ENCODE results near the gene ZBTB7A. TPM values are rescaled to one million over a fixed set of nuclear protein-coding genes. Genes with fewer than 3 reads are reported as not detected.

ZBTB7A gene
- 49.5 TPM for total RNA-seq (2021; ENCODE audit: unreplicated experiment)
- 22.4 and 32.2 TPM in 2 replicates for polyA plus RNA-seq (2012)
- percentile 76 among the genes with signal in this experiment for Bru-seq, nascent RNA
- BruChase-seq, experiment 1, labeled RNA remaining after a 6-hour chase = percentile 79 among the genes with signal in this experiment
- BruChase-seq, experiment 2, labeled RNA remaining after a 2-hour chase = percentile 86 among the genes with signal in this experiment
- long read RNA-seq, full-length matches to known transcripts = 75 of 142 reads
- long read RNA-seq, partial matches to known transcripts = 26 of 142 reads
- long read RNA-seq, other reads (novel, unspliced or antisense) = 41 of 142 reads

- Histone ChIP-seq H3K4me1 (ENCODE audit: control insufficient read depth in 1 of 2, insufficient read depth in 2 of 2, low read length in 2 of 2) (peaks cover 23 to 34% of the 10 kb centered on the region in 2 experiments), H3K79me2 (ENCODE audit: insufficient read depth, low read length) (peaks cover 33% of the 10 kb centered on the region), H3K9ac (ENCODE audit: low read length) (peak within 1 kb of the TSS; percentile 91), H3K27ac (ENCODE audit: low read depth, low read length) (peak within 1 kb of the TSS; percentile 78), H3K9me3 (ENCODE audit: control insufficient read depth in 1 of 2, insufficient read depth in 1 of 2, low read depth in 1 of 2, low read length in 2 of 2) (no peaks in the 10 kb centered on the region), H3K4me3 (replicated peaks in 1 of 2; ENCODE audit: low read depth in 1 of 2, low read length in 2 of 2) (peak within 1 kb of the TSS; percentile 75 to 82), H4K20me1 (ENCODE audit: insufficient read depth) (peaks cover 3% of the 10 kb centered on the region; the same call in 1 of the 2 replicates), H3K36me3 (ENCODE audit: control insufficient read depth in 1 of 2, insufficient read depth in 2 of 2, low read length in 2 of 2) (peaks cover 0 to 11% of the 10 kb centered on the region in 2 experiments; a peak in 1 of 4 replicates), H3K9me2 (ENCODE audit: insufficient read depth) (no peaks in the 10 kb centered on the region), H3K27me3 (ENCODE audit: insufficient read depth, low read length) (no peaks in the 10 kb centered on the region), H3K4me2 (ENCODE audit: low read length) (peak within 1 kb of the TSS; percentile 89), H2AFZ (ENCODE audit: low read depth, low read length, poor library complexity, severe bottlenecking) (no peak within 1 kb of the TSS)
- POLR2A ChIA-PET = interaction anchor here (0.5 kb wide), 1 partner anchor 181 kb away, joined by 3 read pairs; no protein-coding TSS in a partner anchor
- DNase-seq (ENCODE audit: low read depth, low spot score) (peak; percentile 53), ATAC-seq (peak; percentile 35)
- RAD21 ChIA-PET (ENCODE audit: low non-redundant PET in 1 of 2, low total read pairs in 2 of 2, uncharacterized antibody in 2 of 2, unreplicated experiment in 2 of 2) = interaction anchor here in 1 of 2 experiments (0.7 kb wide), 1 partner anchor 14 kb away, joined by 6 read pairs; no protein-coding TSS in a partner anchor
- TF ChIP-seq EZH2phosphoT487 (IDR thresholded peaks at IDR 0.05; ENCODE audit: borderline replicate concordance) (no peak), POLR2AphosphoS5 (IDR thresholded peaks at IDR 0.05; ENCODE audit: low read depth, low read length) (peak; percentile 50; the same call in 1 of the 2 replicates), MAX (IDR thresholded peaks at IDR 0.05) (0 out of 2 replicates have a peak, but pooled peaks have one; percentile 27), ZFX (IDR thresholded peaks at IDR 0.05) (peak; percentile 15; the same call in 1 of the 2 replicates), POLR2A (IDR thresholded peaks at IDR 0.05; ENCODE audit: borderline replicate concordance, extremely low read depth, insufficient read depth, insufficient read length) (peak; percentile 22), EGR1 (IDR thresholded peaks at IDR 0.05; ENCODE audit: low read depth) (peak; percentile 49; the same call in 1 of the 2 replicates), TCF7L2 (IDR thresholded peaks at IDR 0.05; ENCODE audit: borderline replicate concordance, extremely low read depth, insufficient read depth, insufficient read length) (peak; percentile 28), FOSL1 (IDR thresholded peaks at IDR 0.05; ENCODE audit: low read depth) (no peak), YY1 (IDR thresholded peaks at IDR 0.05; ENCODE audit: extremely low read depth, insufficient replicate concordance, low read depth, low read length) (no peak), SRF (IDR thresholded peaks at IDR 0.05; ENCODE audit: low read depth) (no peak)
- BruUV-seq (replicated peaks) = no TSS peak
- intact Hi-C loops (cut with micrococcal nuclease) = loop anchor here (5.0 to 10.0 kb wide), 3 partner anchors 68 to 362 kb away; partner anchors contain the start of genes ANKRD24, PIP5K1C, SIRT6 and TJP3
- CTCF ChIA-PET = interaction anchor here (0.9 kb wide), 1 partner anchor 73 kb away, joined by 3 read pairs; no protein-coding TSS in a partner anchor
These were observed at the start of gene ZBTB7A for GRCh38 chr19:4066682-4067395. Gene ZBTB7A, minus strand, starts transcription at chr19:4066899. Its CDS starts 11,667 bp downstream, at chr19:4055232.
